Measurements from ENCODE around the gene ZNF628.

ZNF628 gene

DNA sequence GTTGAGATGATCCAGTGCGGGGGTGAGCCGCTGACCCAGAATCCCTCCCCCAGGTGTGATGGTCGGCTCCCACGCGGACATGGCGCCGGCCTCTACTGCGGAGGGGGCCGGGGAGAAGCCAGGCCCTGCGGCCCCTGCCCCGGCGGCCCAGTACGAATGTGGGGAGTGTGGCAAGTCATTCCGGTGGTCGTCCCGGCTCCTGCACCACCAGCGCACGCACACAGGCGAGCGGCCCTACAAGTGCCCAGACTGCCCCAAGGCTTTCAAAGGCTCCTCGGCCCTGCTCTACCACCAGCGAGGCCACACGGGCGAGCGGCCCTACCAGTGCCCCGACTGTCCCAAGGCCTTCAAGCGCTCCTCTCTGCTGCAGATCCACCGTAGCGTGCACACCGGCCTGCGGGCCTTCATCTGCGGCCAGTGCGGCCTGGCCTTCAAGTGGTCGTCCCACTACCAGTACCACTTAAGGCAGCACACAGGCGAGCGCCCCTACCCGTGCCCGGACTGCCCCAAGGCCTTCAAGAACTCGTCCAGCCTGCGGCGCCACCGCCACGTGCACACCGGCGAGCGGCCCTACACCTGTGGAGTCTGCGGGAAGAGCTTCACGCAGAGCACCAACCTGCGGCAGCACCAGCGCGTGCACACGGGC, 4.9 kb downstream of the ZNF628 start:
- Mint-ChIP-seq H3K4me3 (no peak overlapping the region), H3K27ac (no peak overlapping the region), H3K9me3 (no peaks in the 10 kb centered on the region), H3K36me3 (ENCODE audit: low read depth) (peaks cover 40% of the 10 kb centered on the region), H3K4me1 (ENCODE audit: low read depth) (peaks cover 43% of the 10 kb centered on the region), H3K27me3 (peaks cover 24% of the 10 kb centered on the region)
- intact Hi-C loops (cut with micrococcal nuclease) = no loop called here

GRCh38 chr19:55481794-55482155, 5.4 kb downstream of the ZNF628 start:
- intact Hi-C loops (cut with micrococcal nuclease) = no loop called here
- Mint-ChIP-seq H3K36me3 (ENCODE audit: low read depth) (peaks cover 40% of the 10 kb centered on the region), H3K27ac (no peak overlapping the region), H3K4me3 (no peak overlapping the region), H3K27me3 (peaks cover 25% of the 10 kb centered on the region), H3K4me1 (ENCODE audit: low read depth) (peaks cover 44% of the 10 kb centered on the region), H3K9me3 (no peaks in the 10 kb centered on the region)

GRCh38 chr19:55482156-55482961, 5.9 kb downstream of the ZNF628 start:
- intact Hi-C loops (cut with micrococcal nuclease) = no loop called here
- H3K4me1 Mint-ChIP-seq (ENCODE audit: low read depth) = peaks cover 46% of the 10 kb centered on the region
- H3K27me3 Mint-ChIP-seq = peaks cover 26% of the 10 kb centered on the region
- H3K4me3 Mint-ChIP-seq = no peak overlapping the region
- H3K36me3 Mint-ChIP-seq (ENCODE audit: low read depth) = peaks cover 40% of the 10 kb centered on the region
- H3K9me3 Mint-ChIP-seq = no peaks in the 10 kb centered on the region
- no peak overlapping the region for H3K27ac Mint-ChIP-seq

DNA sequence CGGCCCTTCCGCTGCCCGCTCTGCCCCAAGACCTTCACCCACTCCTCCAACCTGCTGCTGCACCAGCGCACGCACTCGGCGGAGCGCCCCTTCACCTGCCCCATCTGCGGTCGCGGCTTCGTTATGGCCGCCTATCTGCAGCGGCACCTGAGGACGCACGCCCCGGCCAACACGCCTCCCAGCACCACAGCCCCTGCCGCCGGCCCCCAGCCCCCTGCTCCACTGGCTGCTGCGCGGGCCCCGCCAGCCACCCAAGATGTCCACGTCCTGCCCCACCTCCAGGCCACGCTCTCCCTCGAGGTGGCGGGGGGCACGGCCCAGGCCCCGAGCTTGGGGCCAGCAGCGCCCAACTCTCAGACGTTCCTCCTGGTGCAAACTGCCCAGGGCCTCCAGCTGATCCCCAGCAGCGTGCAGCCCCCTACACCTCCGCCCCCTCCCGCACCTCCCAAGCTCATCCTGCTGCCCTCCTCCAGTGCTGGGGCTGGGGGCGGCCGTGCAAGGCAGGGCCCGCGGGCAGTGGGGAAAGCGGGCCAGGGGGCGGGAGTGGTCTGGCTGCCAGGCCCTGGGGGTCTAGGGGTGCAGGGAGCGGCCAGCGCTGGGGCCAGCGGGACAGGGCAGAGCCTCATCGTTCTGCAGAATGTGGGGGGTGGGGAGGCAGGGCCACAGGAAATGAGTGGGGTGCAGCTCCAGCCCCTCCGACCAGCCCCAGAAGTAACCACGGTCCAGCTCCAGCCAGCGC, 6.7 kb downstream of the ZNF628 start:
- H3K9me3 Mint-ChIP-seq = no peaks in the 10 kb centered on the region
- H3K36me3 Mint-ChIP-seq (ENCODE audit: low read depth) = peaks cover 35% of the 10 kb centered on the region
- intact Hi-C loops (cut with micrococcal nuclease) = no loop called here
- no peak overlapping the region for H3K4me3 Mint-ChIP-seq
- H3K27me3 Mint-ChIP-seq = peaks cover 30% of the 10 kb centered on the region
- peaks cover 47% of the 10 kb centered on the region for H3K4me1 Mint-ChIP-seq (ENCODE audit: low read depth)
- H3K27ac Mint-ChIP-seq = no peak overlapping the region

DNA sequence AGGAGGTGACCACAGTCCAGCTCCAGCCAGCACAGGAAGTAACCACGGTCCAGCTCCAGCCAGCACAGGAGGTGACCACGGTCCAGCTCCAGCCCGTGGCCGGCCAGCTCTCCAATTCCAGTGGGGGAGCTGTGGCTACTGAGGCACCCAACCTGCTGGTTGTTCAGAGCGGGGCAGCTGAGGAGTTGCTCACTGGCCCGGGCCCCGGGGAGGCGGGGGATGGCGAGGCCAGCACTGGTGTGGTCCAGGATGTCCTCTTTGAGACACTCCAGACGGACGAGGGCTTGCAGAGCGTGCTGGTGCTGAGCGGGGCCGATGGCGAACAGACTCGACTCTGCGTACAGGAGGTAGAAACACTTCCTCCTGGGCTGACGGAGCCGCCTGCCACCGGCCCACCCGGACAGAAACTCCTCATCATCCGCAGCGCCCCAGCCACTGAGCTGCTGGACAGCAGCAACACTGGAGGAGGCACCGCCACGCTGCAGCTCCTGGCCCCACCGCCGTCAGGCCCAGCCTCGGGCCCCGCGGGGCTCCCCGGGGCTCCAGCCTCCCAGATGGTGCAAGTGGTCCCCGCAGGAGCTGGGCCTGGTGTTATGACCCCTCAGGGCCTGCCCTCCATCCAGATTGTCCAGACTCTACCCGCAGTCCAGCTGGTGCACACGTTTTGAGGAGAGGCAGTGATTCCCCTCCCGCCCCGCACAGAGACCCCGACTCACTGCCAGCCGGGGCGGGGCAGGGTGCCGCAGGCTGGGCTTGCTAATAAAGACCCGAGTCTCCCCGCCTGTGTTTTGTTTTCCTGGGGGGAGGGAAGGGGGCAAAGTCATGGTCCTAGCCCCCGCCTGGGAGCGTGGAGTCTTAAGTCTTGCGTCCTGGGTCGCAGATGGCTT, 7.5 kb downstream of the ZNF628 start:
- peaks cover 33% of the 10 kb centered on the region for H3K36me3 Mint-ChIP-seq (ENCODE audit: low read depth)
- intact Hi-C loops (cut with micrococcal nuclease) = no loop called here
- H3K4me1 Mint-ChIP-seq (ENCODE audit: low read depth) = peaks cover 44% of the 10 kb centered on the region
- peak overlapping the region; percentile 64 for H3K4me3 Mint-ChIP-seq
- no peak overlapping the region for H3K27ac Mint-ChIP-seq
- H3K27me3 Mint-ChIP-seq = peaks cover 35% of the 10 kb centered on the region
- no peaks in the 10 kb centered on the region for H3K9me3 Mint-ChIP-seq

DNA sequence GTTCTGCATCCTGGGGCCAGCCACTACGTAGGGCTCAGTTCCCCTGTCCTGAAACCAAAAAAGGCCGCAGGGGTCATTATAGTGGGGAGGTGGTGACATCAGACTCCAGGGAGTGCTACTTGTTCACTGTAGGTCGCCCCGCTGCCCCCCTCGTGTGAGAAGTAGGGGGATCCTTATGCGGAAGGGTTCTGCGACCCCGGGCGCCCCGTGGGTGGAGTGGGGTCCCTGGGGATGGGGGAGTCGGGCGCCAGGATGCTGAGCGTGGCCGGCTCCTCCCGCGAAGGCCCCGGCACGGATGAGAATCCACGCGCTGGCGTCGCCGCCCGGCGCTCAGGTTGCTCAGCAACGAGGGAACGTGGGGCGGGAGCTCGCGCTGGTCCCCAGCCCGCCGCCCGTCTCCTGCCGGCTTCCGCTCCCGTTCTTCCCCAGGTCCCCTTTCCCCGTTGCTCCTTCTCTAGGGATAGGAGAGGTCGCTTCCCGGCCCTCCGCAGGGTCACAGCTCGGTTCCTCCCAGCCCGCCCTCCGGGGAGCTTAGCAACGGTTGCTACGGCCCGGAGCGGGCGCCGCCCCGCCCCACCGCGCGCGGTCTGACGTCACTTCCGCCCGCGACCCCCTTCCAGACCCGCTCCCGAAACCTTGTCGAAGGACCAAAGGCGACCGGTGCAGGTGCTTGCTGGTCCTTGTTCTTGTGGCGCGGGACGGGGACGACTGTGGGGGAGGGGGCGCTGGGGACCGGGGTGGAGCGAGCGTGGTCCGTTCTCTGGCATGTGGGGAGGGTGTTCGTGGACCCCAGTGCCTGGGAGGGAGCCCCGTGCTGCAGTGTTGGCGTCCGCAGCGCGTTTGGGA, 8.4 kb downstream of the ZNF628 start, which contains the start of gene NAT14:
Gene NAT14, plus strand, starts transcription at position 596 of the 846 bp plus-strand sequence. CDS start 521 bp downstream, outside the sequence.
- no peak within 1 kb of the TSS for H3K27ac Mint-ChIP-seq
- H3K4me3 Mint-ChIP-seq = peak within 1 kb of the TSS; percentile 64
- intact Hi-C loops (cut with micrococcal nuclease) = no loop called here
- no peaks in the 10 kb centered on the region for H3K9me3 Mint-ChIP-seq
- peaks cover 31% of the 10 kb centered on the region for H3K36me3 Mint-ChIP-seq (ENCODE audit: low read depth)
- H3K4me1 Mint-ChIP-seq (ENCODE audit: low read depth) = peaks cover 37% of the 10 kb centered on the region
- H3K27me3 Mint-ChIP-seq = peaks cover 38% of the 10 kb centered on the region

DNA sequence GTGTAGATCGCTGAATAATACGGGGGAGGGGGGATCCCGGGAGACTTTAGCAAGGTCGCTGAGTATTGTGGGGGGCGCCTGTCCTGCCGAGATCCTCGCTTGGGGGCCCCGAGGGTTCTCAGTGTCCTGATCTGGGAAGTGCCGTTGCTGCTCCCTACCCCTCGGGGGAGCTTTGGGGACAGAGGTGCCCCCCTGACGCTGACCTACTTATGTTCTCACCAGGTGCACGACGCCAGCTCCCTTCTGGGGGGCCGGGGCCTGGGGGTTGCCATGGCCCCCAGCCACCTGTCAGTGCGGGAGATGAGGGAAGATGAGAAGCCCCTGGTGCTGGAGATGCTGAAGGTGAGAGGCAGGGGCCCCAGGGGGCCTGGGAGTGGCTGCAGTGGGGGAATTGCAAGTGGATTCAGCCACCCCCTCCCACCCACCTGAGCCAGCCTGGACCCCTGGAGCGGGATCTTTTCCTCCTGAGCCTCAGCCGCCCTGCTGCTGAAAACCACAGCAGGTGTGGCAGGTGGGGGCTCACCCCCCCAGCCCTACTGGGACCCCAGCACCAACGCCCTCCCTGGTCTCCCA, 9.1 kb downstream of the ZNF628 start:
- H3K27ac Mint-ChIP-seq = no peak overlapping the region

GRCh38 chr19:55486043-55486970, 9.9 kb downstream of the ZNF628 start:
- H3K4me3 Mint-ChIP-seq = no peak overlapping the region
- H3K4me1 Mint-ChIP-seq (ENCODE audit: low read depth) = peaks cover 34% of the 10 kb centered on the region
- H3K27me3 Mint-ChIP-seq = peaks cover 46% of the 10 kb centered on the region
- H3K36me3 Mint-ChIP-seq (ENCODE audit: low read depth) = peaks cover 25% of the 10 kb centered on the region
- intact Hi-C loops (cut with micrococcal nuclease) = no loop called here
- no peak overlapping the region for H3K27ac Mint-ChIP-seq
- no peaks in the 10 kb centered on the region for H3K9me3 Mint-ChIP-seq

More for the DNA sequence above, 9.1 kb downstream of the ZNF628 start:
- peaks cover 27% of the 10 kb centered on the region for H3K36me3 Mint-ChIP-seq (ENCODE audit: low read depth)
- peaks cover 39% of the 10 kb centered on the region for H3K27me3 Mint-ChIP-seq
- peak overlapping the region; percentile 2 for H3K4me3 Mint-ChIP-seq
- intact Hi-C loops (cut with micrococcal nuclease) = no loop called here
- H3K4me1 Mint-ChIP-seq (ENCODE audit: low read depth) = peaks cover 34% of the 10 kb centered on the region
- H3K9me3 Mint-ChIP-seq = no peaks in the 10 kb centered on the region

DNA sequence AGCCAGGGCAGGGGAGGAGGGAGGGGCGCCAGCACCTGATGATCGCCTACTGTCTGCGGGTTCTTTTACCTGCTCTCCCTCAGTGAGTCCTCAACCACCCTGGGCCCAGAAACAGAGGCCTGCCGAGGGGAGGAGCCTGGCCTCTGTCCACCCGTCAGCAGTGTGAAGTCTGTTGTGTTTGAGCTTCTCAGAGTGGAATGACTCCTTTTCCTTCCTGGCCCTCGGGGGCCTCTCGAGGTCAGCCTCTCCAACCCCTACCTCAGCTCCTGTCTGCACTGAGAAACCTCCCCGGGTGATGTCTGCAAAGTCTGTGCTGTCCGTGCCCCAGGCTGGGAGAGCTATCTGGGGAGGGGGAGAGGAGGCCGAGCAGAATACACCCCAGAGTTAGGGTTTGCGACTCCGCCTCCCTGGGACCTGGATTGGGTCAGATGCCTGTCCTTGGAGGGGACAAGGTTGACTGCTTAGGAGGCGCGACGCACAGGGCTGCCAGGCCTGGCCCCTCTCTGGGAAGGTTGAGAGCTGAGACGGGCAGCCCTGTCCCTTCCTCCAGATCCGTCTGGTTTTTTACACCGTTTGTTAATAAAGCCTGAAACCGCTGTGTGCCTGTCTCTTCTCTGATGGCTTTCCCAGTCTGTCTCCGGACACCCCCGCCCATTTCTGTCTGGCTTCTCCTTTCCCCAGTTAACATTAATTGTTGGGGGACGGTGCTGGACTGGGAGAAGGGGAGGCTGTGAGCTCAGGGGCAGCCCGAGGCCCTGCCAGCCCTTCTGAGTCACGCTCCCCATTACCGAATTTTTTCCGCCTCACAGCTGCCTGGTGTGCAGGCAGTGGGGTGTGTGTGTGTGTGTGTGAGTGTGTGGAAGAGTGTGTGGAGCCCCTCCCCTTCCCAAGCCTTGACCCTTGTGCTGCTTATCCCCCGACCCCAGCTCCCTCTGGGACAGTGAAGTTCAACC, 10.8 kb downstream of the ZNF628 start:
- no peak overlapping the region for H3K4me3 Mint-ChIP-seq
- peak overlapping the region; percentile 45 for H3K27ac Mint-ChIP-seq
- peaks cover 54% of the 10 kb centered on the region for H3K27me3 Mint-ChIP-seq
- intact Hi-C loops (cut with micrococcal nuclease) = no loop called here
- peaks cover 20% of the 10 kb centered on the region for H3K36me3 Mint-ChIP-seq (ENCODE audit: low read depth)
- H3K9me3 Mint-ChIP-seq = no peaks in the 10 kb centered on the region
- peaks cover 34% of the 10 kb centered on the region for H3K4me1 Mint-ChIP-seq (ENCODE audit: low read depth)

- Mint-ChIP-seq H3K9me3 (no peaks in the 10 kb centered on the region), H3K27me3 (peaks cover 61% of the 10 kb centered on the region), H3K4me3 (no peak within 1 kb of the TSS), H3K36me3 (ENCODE audit: low read depth) (peaks cover 12% of the 10 kb centered on the region), H3K4me1 (ENCODE audit: low read depth) (peaks cover 34% of the 10 kb centered on the region), H3K27ac (peak within 1 kb of the TSS; percentile 47)
- intact Hi-C loops (cut with micrococcal nuclease) = no loop called here
Observed at GRCh38 chr19:55487924-55488687, 11.7 kb downstream of the ZNF628 start, which contains the start of gene SSC5D. Gene SSC5D (plus strand): TSS chr19:55488436. CDS start chr19:55488590, 154 bp downstream.
